Hypothalamus (tissue), 51 donors: ENCODE results near the gene PTPRCAP.

ENCODE experiments used
- DNase-seq, 51 donors: peaks; one replicate each; lab custom pipeline; 2025; lab: John Stamatoyannopoulos, UW

The PTPRCAP gene

DNA sequence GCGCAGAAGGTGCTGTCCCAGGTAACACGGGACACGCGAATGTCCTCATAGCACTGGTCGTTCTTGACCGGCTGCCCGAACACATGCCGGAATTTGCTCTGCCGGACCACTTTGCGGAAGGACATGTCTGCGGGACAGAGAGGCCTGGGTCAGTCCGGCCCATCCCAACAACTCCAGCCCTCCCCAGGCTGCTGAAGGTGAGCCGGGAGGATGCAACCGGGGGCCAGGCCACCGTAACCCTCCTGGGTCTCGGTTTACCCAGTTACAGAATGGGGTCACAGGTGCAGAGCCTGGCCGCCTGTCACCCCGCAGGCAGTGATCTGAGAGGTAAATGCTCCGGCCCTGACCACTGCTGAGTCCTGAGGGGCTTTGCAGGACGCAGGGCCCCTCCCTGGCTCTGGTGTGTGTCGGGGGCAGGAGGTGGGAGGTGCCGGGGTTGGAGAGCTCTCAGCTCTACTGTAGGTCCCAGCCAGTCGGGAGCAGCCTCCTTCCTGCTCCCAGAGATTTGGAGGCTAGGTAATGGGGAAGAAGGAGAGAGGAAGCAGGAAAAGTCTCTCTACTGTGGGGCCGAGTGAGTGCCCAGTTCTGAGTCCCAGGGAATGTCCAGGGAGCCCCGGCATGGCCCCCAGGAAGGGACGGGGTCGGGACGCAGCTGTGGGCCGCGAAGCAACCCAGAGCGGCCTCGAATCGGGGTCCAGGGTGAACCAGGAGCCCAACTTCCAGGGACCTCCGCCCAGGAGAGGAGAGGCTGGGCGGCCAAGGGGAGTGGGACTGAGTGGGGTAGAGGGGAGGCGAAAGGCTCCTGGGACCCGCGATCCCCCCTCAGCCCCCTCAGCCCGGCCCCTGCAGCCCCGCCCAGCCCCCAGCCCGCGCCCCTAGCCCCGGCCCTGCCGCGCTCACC is 5.3 kb upstream of the PTPRCAP start:
- DNase-seq: no peak

DNA sequence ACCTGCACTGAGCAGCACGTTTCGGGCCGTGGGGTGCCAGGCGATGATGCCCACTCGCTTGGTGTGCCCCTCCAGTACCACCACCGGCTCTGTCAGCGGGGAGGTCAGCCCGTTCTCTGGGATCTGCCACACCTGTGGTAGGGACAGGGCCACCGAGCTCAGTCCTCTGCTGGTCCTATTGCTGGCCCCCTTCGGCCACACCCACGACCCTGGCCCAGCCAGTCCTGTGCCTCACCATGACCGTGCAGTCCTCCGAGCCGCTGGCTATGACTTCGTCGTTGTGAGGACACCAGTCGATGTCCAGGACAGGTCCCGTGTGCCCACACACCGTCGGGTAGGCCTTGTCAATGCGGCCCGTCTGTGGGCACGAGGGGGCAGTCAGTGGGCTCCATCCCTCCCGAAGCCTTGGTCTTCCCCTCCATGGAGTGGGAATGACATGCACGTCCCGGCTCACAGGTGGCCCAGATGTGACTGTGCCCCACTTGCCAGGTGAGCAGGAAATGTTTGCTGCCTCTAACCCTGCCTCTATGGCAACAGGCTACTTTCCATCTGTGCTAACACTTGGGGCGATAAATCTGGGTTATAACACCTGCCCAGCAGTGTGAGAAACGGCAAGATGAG is 4.4 kb upstream of the PTPRCAP start:
- no peak for DNase-seq

GRCh38 chr11:67441098-67441563 is 3.6 kb upstream of the PTPRCAP start:
- DNase-seq: no peak

DNA sequence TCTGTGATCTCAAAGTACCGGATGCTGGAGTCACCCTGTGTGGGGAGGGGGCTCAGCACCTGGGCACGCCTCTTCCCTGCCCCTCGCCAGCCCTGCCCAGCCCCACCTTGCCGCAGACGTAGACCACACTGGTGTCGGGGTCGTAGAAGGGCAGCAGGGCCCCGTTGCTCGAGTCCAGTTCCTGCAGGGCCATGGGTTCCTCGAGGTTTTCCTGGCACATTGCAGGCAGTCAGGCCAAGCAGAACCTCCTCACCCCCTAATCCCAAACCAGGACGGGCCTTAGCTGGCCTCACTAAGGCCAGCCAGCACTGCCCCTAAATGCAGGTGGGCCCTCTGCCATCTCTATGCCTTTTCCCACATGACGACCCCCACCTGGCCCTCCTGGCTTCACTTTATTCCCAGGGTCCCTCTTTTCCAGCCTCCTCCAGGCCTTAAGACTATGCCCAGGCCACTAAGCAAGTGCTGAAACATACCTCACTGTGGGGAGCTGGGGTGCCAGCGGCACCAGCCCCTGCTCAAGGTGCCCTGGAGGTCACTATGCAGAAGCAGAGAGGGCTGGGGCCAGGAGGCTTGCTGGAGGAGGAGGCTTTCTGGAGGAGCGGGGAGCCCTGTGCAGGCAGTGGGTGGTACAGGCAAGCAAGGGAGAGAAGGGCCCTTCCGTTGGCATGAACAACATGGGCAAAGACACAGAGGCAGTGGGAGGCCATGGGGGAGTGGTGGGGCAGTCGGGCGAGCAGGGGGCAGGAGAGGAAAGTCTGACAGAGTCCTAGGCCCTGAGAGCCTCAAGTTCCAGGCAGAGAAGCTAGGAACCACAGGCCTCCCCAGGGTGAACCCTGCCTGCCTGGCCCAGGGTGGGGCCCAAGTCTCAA is 3.0 kb upstream of the PTPRCAP start:
- no peak for DNase-seq

DNA sequence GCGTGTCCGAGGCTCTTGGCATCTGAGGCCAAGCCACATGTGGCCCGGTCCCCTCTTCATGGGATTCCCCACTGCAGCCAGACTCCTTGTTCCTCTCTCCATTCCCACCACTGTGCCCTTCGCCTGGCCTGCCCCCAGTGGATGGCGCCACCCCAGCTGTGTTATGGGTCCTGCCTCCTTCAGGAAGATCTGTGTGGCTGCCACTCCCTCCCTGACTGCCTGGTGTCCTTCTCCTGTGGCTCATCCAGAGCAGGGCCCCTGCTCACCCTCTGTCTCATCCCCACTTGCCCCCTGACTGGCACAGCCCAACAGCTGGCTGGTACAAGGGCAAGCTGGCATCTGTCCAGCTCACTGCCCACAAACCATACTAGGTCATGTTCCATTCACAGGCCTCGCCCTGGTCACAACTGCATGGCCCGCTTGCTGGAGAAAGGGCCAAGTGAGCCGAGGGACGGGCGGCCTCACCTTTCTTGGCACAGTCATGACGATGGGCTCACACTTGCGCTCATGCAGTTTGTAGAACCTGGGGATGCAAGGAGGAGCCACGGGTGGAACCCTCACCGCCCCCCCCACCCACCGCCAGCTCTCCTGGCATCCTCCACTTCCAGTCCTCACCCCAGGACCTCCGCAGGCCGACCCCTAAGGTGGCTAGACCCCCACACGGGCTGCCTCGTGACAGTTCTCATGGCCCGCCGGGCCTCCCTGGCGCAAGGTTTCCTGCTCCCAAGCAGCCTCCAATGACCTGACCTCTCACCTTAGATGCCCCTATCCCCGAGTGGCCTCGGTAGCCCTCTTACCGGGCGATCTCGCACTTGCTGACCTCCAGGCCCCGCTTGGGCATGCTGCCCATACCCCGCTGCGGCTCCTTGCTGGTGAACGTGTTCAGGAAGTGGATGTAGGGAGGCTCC is 2.1 kb upstream of the PTPRCAP start:
- peak in 5 of 51 donors; percentile 21 to 52 (median 45) for DNase-seq

GRCh38 chr11:67438158-67438902 is 848 bp upstream of the PTPRCAP start:
- no peak for DNase-seq

DNA sequence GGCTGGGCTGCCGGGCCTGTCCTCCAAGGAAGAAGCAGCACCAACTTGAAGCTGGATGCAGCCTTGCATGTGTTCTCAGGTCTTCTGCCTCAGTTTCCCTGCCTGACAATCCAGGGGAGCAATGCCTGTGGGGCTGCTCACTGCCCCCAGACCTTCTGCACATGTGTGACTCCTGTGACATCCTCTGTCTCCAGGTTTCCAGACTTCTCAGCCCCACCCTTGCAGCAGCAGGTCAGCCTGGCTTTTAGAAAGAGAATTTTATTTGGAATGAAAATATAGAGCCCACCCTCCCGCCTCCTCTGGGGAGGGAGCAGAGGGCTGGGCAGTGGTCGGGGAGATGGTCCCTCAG is 301 bp upstream of the PTPRCAP start:
- no peak for DNase-seq

DNA sequence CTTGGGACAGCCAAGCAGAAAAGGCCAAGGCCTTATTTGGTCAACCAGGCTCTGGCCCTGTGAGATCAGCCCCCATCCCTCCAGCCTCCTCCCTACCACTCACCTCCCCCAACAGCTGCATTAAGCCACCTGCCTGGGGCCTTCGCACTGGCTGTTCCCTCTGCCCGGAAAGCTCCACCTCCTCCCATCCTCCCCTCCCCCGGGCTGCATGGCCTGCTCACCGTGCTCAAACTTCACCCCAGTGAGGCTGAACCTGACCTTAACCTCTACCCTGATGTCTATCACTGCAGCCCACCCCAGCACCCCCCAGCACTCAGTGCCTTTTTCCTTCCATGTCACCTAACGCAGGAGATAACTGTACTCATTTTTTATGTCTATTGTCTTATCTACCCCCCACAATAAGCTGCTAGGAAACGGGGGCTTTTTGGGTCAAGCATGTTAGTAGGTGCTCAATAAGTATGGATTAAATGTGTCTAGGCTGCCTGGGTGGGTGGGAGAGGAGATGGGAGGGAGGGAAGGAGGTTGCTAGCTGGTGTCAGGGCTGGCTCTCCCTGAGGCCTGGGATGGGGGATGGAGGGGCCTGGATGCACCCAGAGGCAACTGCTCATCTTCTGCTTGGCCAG is 912 bp downstream of the PTPRCAP start:
- no peak for DNase-seq

- DNase-seq: no peak
These were observed 1.6 kb downstream of the PTPRCAP start for GRCh38 chr11:67435727-67436458.

DNA sequence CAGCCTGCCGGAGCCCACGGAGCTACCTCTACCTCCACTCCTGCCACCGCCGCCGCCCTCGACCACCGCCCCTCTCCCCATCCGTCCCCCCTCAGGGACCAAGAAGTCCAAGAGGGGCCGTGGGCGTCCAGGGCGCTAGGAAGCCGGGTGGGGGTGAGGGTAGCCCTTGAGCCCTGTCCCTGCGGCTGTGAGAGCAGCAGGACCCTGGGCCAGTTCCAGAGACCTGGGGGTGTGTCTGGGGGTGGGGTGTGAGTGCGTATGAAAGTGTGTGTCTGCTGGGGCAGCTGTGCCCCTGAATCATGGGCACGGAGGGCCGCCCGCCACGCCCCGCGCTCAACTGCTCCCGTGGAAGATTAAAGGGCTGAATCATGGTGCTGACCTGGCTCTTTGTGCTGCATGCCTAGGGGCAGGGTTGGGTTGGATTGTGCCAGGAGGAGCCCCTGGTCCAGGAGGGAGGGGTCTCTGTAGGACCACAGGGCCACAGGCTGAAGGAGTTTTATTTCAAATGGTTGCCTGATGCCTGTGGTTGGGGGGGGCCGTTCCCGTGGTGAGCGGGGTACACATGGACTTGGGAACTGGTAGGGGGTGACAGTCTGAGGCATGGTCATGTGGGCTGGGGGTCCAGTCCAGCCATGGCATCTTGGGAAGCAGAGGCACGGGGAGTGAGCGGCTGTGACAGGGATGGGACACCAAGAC is 2.3 kb downstream of the PTPRCAP start:
- DNase-seq: no peak

GRCh38 chr11:67434395-67434881 is 3.0 kb downstream of the PTPRCAP start:
- no peak for DNase-seq

GRCh38 chr11:67433536-67434394 is 3.7 kb downstream of the PTPRCAP start:
- DNase-seq: no peak

DNA sequence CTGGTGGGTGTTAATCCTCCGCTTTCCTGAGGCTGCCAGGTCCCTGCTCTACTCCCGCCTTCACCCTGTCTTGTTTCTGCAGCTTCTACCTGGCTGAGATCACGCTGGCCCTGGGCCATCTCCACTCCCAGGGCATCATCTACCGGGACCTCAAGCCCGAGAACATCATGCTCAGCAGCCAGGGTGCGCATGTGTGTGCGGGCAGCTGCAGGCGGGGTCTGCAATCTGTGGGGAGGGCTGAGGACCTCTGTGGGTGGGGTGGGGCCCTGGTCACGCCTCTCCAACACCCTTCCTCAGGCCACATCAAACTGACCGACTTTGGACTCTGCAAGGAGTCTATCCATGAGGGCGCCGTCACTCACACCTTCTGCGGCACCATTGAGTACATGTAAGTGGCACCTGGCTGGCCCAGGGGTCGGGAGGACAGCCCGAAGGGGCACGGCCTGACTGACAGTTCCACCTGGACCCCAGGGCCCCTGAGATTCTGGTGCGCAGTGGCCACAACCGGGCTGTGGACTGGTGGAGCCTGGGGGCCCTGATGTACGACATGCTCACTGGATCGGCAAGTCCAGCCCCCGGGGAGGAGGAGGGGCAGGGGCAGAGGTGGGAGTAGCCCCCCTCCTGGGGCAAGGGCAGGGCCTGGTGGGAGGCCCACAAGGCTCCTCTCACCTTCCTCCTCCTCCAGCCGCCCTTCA is 4.7 kb downstream of the PTPRCAP start:
- DNase-seq: no peak

DNA sequence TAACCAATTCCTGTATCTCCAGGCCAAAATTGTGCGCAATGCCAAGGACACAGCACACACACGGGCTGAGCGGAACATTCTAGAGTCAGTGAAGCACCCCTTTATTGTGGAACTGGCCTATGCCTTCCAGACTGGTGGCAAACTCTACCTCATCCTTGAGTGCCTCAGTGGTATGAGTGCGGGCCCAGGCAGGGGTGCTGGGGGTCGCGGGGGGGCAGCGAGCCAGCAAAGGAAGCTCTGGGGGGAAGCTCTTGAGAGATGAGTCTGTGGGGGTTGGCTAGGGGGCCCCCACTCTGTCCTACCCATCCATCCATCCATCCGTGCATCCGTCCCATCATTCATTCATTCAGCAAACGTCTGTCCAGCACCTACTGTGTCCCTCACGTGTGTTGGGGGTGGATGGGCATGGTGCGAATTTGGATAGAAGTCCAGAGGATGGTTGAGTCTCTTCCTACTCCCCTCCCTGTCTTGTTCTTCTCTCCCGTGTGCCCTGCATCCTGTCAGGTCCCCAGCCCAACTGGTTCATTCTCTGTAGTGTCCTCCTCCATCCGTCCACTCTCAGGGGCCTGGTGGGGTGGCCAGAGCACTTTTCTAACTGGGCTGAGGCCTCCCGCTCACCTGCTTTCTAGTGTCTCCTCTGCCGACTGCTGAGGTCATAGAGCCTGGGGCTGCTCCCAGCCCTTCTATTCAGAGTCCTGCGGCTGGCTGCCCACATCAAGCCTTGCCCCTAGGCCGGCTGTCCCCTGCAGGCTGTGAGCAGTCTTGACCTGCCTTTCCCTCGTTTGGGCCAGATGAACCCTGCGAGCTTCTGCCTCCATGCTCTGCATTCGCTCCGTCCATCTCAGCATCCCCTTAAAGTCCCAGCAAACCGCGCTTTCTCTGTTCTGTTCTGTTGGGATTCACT is 5.9 kb downstream of the PTPRCAP start:
- DNase-seq: no peak

DNA sequence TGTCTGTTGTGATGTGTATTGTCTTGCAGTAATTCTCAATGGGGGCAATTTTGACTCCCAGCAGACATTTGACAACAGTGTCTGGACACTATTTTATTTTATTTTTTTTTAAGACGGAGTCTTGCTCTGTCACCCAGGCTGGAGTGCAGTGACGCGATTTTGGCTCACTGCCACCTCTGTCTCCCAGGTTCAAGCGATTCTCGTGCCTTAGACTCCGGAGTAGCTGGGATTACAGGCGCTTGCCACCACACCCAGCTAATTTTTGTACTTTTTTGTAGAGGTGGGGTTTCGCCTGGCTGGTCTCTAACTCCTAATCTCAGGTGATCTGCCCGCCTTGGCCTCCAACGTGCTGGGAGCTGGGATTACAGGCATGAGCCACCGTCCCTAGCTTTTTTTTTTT is 7.8 kb downstream of the PTPRCAP start:
- no peak for DNase-seq
